Endometrium (tissue), 2 donors: ENCODE results near the gene DUSP18.
"Not testable (repeated sequence)": the region's sequence is repeated elsewhere in the genome, so short reads cannot be mapped to it uniquely, and the experiment has no call there.

ENCODE experiments used
- FAIRE-seq: peaks from 2 replicates; lab custom pipeline; 2012; peaks lifted over from hg19 to GRCh38; lab: Jason Lieb, UNC
- donor health status: control.
- donor health status: control.

Gene DUSP18

GRCh38 chr22:30640361-30640760 is 27.3 kb downstream of the DUSP18 start:
- FAIRE-seq, result no peak

- no peak for FAIRE-seq
Observed at GRCh38 chr22:30637701-30638114, 30.0 kb downstream of the DUSP18 start.

DNA sequence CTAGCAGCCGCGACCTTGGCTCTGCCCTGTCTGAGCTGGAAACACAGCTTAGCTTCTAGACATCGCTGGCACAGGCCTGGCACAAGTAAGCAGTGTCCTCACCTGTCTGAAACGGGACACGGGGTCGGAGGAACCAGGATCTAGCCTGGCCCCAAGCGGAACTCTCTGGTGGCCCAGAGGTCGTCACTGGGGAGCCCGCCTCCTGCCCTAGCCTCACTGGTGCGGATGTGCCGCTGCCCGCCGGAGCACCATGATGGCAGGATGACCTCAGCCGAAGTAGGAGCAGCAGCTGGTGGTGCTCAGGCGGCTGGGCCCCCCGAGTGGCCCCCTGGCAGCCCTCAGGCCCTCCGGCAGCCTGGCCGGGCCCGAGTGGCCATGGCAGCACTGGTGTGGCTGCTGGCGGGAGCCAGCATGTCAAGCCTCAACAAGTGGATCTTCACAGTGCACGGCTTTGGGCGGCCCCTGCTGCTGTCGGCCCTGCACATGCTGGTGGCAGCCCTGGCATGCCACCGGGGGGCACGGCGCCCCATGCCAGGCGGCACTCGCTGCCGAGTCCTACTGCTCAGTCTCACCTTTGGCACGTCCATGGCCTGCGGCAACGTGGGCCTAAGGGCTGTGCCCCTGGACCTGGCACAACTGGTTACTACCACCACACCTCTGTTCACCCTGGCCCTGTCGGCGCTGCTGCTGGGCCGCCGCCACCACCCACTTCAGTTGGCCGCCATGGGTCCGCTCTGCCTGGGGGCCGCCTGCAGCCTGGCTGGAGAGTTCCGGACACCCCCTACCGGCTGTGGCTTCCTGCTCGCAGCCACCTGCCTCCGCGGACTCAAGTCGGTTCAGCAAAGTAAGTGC is 31.2 kb downstream of the DUSP18 start:
- FAIRE-seq, result no peak

GRCh38 chr22:30635273-30636225 is 32.1 kb downstream of the DUSP18 start, which contains the start of gene SLC35E4:
Gene SLC35E4 (plus strand): TSS chr22:30635781. CDS start chr22:30636451, 670 bp downstream.
- no peak for FAIRE-seq

GRCh38 chr22:30634471-30635233 is 33.0 kb downstream of the DUSP18 start:
- no peak for FAIRE-seq

GRCh38 chr22:30631469-30631868 is 36.2 kb downstream of the DUSP18 start:
- FAIRE-seq, result not testable (repeated sequence)

GRCh38 chr22:30628491-30628890 is 39.2 kb downstream of the DUSP18 start:
- FAIRE-seq, result no peak

GRCh38 chr22:30627471-30627870 is 40.2 kb downstream of the DUSP18 start:
- FAIRE-seq, result no peak

DNA sequence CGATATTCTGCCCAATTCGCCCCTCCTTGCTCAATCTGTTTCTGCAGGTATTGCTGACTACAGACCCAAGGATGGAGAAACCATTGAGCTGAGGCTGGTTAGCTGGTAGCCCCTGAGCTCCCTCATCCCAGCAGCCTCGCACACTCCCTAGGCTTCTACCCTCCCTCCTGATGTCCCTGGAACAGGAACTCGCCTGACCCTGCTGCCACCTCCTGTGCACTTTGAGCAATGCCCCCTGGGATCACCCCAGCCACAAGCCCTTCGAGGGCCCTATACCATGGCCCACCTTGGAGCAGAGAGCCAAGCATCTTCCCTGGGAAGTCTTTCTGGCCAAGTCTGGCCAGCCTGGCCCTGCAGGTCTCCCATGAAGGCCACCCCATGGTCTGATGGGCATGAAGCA is 41.3 kb downstream of the DUSP18 start:
- FAIRE-seq, result no peak

DNA sequence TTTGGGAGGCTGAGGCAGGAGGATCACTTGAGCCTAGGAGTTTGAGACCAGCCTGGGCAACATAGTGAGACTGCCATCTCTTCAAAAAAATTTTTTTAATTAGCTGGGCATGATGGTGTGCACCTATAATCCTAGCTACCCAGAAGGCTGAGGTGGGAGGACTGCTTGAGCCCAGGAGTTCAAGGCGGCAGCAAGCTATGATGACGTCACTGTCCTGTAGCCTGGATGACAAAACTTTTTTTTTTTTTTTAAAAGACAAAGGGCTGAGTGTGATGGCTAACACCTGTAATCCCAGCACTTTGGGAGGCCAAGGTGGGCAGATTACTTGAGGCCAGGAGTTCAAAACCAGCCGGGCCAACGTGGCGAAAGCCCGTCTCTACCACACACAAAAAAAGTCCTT is 47.8 kb downstream of the DUSP18 start:
- FAIRE-seq, result not testable (repeated sequence)

GRCh38 chr22:30617819-30618218 is 49.9 kb downstream of the DUSP18 start:
- no peak for FAIRE-seq

GRCh38 chr22:30615543-30615954 is 52.1 kb downstream of the DUSP18 start:
- no peak for FAIRE-seq

GRCh38 chr22:30614879-30615278 is 52.8 kb downstream of the DUSP18 start:
- FAIRE-seq, result no peak

- no peak for FAIRE-seq
Observed at GRCh38 chr22:30614268-30614667, 53.4 kb downstream of the DUSP18 start.

- no peak for FAIRE-seq
Observed at GRCh38 chr22:30612789-30613188, 54.9 kb downstream of the DUSP18 start.
